Heart right ventricle (tissue), 16 donors: ENCODE measurements around the gene PPP1R9B. TPM values are rescaled to one million over a fixed set of nuclear protein-coding genes. Genes with fewer than 3 reads are reported as not detected.
A peak's percentile ranks its signal among the peaks of the same experiment; 100 is the strongest.

Experiments used
- ATAC-seq, 8 donors: fragments of 200-7000 bp; cut with Tn5 transposase; one replicate each; pipeline ENCODE4 v1.9.1; 2020; ENCODE audit warnings: mild to moderate bottlenecking in 8 of 8, moderate library complexity in 8 of 8, moderate number of reproducible peaks in 1 of 8
- DNase-seq, 2 donors: peaks; one replicate each; pipeline ENCODE4 v3.0.0-alpha.2; 2020
- H3K27ac ChIP-seq, 10 donors: fragments of 200-600 bp; sonication (generic) in 2 of 10; one replicate each; pipeline versions ENCODE4 v1.5.0 to v1.8.0; 2020 to 2022; ENCODE audit warnings: mild to moderate bottlenecking in 3 of 10
- H3K27me3 ChIP-seq, 7 donors: fragments of 200-600 bp; one replicate each; pipeline ENCODE4 v1.8.0; 2021 to 2022; ENCODE audit warnings: mild to moderate bottlenecking in 2 of 7
- H3K36me3 ChIP-seq, 9 donors: fragments of 200-600 bp; sonication (generic) in 1 of 9; one replicate each; pipeline versions ENCODE4 v1.5.0 to v1.8.0; 2020 to 2022; ENCODE audit warnings: mild to moderate bottlenecking in 2 of 9
- H3K4me1 ChIP-seq, 9 donors: fragments of 200-600 bp; sonication (generic) in 1 of 9; one replicate each; pipeline versions ENCODE4 v1.5.0 to v1.8.0; 2020 to 2022; ENCODE audit warnings: mild to moderate bottlenecking in 4 of 9
- H3K4me3 ChIP-seq, 10 donors: fragments of 200-600 bp; sonication (generic) in 2 of 10; one replicate each; pipeline versions ENCODE4 v1.5.0 to v1.8.0; 2020 to 2022; ENCODE audit warnings: mild to moderate bottlenecking in 7 of 10, moderate library complexity in 2 of 10
- H3K9me3 ChIP-seq, 11 donors: fragments of 200-600 bp in 10 of 11; sonication (generic) in 2 of 11; one replicate each; pipeline versions ENCODE4 v1.5.0 to v1.8.0; 2013 to 2022; ENCODE audit warnings: mild to moderate bottlenecking in 2 of 11, control low read depth in 1 of 11, moderate library complexity in 1 of 11
- WGBS, 2 donors: extraction: QIAGEN DNeasy Blood & Tissue Kit; methylation state at CpG; one replicate each; pipeline ENCODE4 v1.1.7; 2013; ENCODE audit warnings: inconsistent platforms in 1 of 2; 5-methylcytosine and 5-hydroxymethylcytosine counted together
- intact Hi-C, 10 donors: fragments of 100-400 bp; cut with DNase I; formaldehyde crosslinking; loops; one replicate each; pipeline versions ENCODE4 v1.11.1 to v1.14.2; 2022
- polyA plus RNA-seq, 2 donors: library from polyadenylated mRNA; stranded (reverse); fragments of 200-250 nt; gene quantifications; one replicate each; pipeline ENCODE4 v1.2.3, GENCODE V29; 2013
- total RNA-seq, 10 donors: library from RNA; stranded (reverse); fragmentation: NEBNext Ultra II Directional in 3 of 10; extraction: Animal tissue kit (Norgen Biotek cat#: 25700) in 3 of 10; gene quantifications; one replicate each; pipeline versions ENCODE4 v1.2.1 to v1.2.4, GENCODE V29; 2021 to 2023
- TF ChIP-seq, protein P1 (sequence below), 9 donors: fragments of 200-600 bp; sonication (generic) in 2 of 9; IDR thresholded peaks; one replicate each; pipeline versions ENCODE4 v1.5.0 to v1.8.0; 2021 to 2022; ENCODE audit warnings: antibody characterized with exemption in 9 of 9, mild to moderate bottlenecking in 5 of 9, moderate library complexity in 1 of 9
- donor health status: Arrhythmogenic right ventricular cardiomyopathy.
- donor health status: ischemic (EF 13 %, LVEDD 7.1; RV severe dilation, severe dysfunction).
- donor health status: healthy with polysubstance abuse.
- donor health status: DM: no; HTN: yes; CAD: no.
- donor health status: DM: no; HTN: no; CAD: no.
- donor health status: ischemic (EF 25% LVEDD 6.9; RV normal size, moderate dysfunction).
- donor health status: ischemic (EF 25% LVEDD 5.7; RV mildly dilated, moderate dysfunction).
- donor health status: healthy.
- donor health status: DM: yes; HTN: yes; CAD: no.
- donor health status: Ischemic cardiomyopathy.
- donor health status: ischemic (EF 35%, LVEDD 5.7; RV mildly dilated, moderate dysfunction).
- donor health status: nonischemic (EF 11% LVEDD 7.7; RV severe dilation, severe dysfunction).
- donor health status: DM: yes; HTN: yes; CAD: no.
- donor health status: PGD.
- donor health status: ischemic (EF 29% LVEDD 5.4; RV normal size, mild dysfunction).
- donor health status: nonischemic (EF 23%, LVEDD 6.1; RV moderate dilation, normal function).

PPP1R9B gene
- total and polyA plus RNA-seq, 12 donors = 17.3 to 45.4 (median 26.9) TPM

DNA sequence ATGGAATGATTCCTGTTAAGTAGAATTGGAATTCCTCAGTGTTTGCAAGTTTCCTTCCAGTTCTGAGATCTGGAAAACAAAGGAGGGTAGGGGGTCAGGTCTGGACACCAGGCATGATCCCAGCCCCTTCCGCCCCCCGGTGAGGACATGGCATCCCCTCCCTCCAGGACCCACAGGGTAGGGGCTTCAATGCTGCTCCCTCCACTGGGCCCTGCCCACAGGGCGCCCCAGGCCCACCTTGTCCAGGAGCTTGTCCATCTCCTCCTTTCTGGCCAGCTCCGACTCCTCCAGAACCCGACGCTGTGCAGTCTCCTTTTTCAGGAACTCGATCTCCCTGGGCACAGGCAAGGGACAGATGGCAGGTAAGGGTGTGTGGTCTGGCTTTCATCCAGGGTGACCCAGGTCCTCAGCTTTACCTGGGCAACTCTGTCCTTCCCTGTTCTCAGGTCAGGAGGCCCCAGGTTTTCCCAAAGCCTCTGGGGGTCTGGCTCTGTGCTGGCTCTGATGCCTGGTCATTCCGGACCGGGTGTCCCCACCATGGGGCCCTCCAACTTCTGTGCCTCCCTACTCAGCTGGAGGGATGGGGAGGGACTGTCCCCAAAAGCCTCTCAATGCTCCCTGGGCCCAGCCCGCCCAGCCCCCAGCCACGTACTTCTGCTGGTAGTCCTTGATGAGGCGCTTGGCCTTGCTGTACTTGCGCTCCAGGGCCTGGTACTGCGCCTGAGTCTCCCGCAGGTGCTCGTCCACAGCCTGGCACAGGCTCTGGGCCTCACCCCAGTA, 15.0 kb downstream of the PPP1R9B start:
- Histone ChIP-seq H3K36me3 (peaks cover 5 to 75% (median 51%) of the 10 kb centered on the region in 9 donors), H3K27me3 (peaks cover 0 to 4% (median 0%) of the 10 kb centered on the region in 7 donors), H3K9me3 (no peaks in the 10 kb centered on the region), H3K4me1 (peaks cover 16 to 53% (median 39%) of the 10 kb centered on the region in 9 donors), H3K4me3 (no peak overlapping the region), H3K27ac (no peak overlapping the region)
- intact Hi-C loops = loop anchor here in 1 of 10 donors (5.0 kb wide), 1 partner anchor 42 kb away; no protein-coding TSS in a partner anchor
- DNase-seq = no peak
- TF ChIP-seq, protein P1, sequence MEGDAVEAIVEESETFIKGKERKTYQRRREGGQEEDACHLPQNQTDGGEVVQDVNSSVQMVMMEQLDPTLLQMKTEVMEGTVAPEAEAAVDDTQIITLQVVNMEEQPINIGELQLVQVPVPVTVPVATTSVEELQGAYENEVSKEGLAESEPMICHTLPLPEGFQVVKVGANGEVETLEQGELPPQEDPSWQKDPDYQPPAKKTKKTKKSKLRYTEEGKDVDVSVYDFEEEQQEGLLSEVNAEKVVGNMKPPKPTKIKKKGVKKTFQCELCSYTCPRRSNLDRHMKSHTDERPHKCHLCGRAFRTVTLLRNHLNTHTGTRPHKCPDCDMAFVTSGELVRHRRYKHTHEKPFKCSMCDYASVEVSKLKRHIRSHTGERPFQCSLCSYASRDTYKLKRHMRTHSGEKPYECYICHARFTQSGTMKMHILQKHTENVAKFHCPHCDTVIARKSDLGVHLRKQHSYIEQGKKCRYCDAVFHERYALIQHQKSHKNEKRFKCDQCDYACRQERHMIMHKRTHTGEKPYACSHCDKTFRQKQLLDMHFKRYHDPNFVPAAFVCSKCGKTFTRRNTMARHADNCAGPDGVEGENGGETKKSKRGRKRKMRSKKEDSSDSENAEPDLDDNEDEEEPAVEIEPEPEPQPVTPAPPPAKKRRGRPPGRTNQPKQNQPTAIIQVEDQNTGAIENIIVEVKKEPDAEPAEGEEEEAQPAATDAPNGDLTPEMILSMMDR (IDR thresholded peaks at IDR 0.05) = no peak
- ATAC-seq = no peak
- WGBS, 2 donors = 93 to 95% methylated on average over 15 to 16 of the region's 16 CpGs

GRCh38 chr17:50134206-50135110, 16.0 kb downstream of the PPP1R9B start:
- intact Hi-C loops = loop anchor here in 2 of 10 donors (5.0 kb wide), 1 partner anchor 43 kb away; no protein-coding TSS in a partner anchor
- ATAC-seq (no peak), DNase-seq (no peak)
- Histone ChIP-seq H3K27ac (peak overlapping the region in 7 of 10 donors; percentile 14 to 90 (median 78)), H3K4me3 (no peak overlapping the region), H3K27me3 (peaks cover 0 to 12% (median 0%) of the 10 kb centered on the region in 7 donors), H3K36me3 (peaks cover 5 to 64% (median 47%) of the 10 kb centered on the region in 9 donors), H3K9me3 (no peaks in the 10 kb centered on the region), H3K4me1 (peaks cover 7 to 49% (median 34%) of the 10 kb centered on the region in 9 donors)
- WGBS, 2 donors = 72 to 81% methylated on average over 16 of the region's 16 CpGs
- TF ChIP-seq, protein P1 (IDR thresholded peaks at IDR 0.05) = no peak

DNA sequence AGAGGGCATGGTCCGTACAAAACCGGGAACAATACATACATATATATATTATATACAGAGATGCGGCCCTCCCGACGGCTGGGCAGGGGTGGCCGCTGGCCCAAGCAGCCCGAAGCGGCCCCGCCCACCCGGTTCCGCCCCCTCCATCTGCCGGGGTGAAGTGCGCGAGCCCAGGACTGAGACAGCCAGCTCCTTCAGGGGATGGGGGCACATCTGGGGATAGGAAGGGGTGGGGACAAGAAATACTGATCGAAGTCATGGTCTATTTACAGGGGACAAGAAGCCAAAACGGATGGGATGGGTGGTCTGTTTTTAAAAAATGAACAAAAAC, 16.7 kb downstream of the PPP1R9B start:
- peak in 3 of 8 donors; percentile 4 to 26 (median 17) for ATAC-seq
- no peak for DNase-seq
- peaks cover 14 to 55% (median 41%) of the 10 kb centered on the region in 9 donors for H3K4me1 ChIP-seq
- intact Hi-C loops = loop anchor here in 1 of 10 donors (5.0 kb wide), 1 partner anchor 44 kb away; no protein-coding TSS in a partner anchor
- peaks cover 5 to 57% (median 40%) of the 10 kb centered on the region in 9 donors for H3K36me3 ChIP-seq
- H3K27ac ChIP-seq = peak overlapping the region in 9 of 10 donors; percentile 25 to 90 (median 75)
- no peaks in the 10 kb centered on the region for H3K9me3 ChIP-seq
- H3K4me3 ChIP-seq = no peak overlapping the region
- 38 to 50% methylated on average over 16 of the region's 16 CpGs for WGBS, 2 donors
- TF ChIP-seq, protein P1 (IDR thresholded peaks at IDR 0.05) = no peak
- peaks cover 0 to 19% (median 0%) of the 10 kb centered on the region in 7 donors for H3K27me3 ChIP-seq
